ENCODE results near the gene HTR2C. TPM values are rescaled to one million over a fixed set of nuclear protein-coding genes. Genes with fewer than 3 reads are reported as not detected.
"Not testable (repeated sequence)": the region's sequence is repeated elsewhere in the genome, so short reads cannot be mapped to it uniquely, and the experiment has no call there.

The HTR2C gene
- polyA plus RNA-seq, 10 donors, result 0.11 TPM; not detected in 9

- peak in 2 of 3 donors; percentile 6 to 13 for DNase-seq
Observed at GRCh38 chrX:114710571-114710970, 126.7 kb downstream of the HTR2C start.

GRCh38 chrX:114712466-114712865, 128.6 kb downstream of the HTR2C start:
- no peak for DNase-seq

- DNase-seq, result no peak
Observed at GRCh38 chrX:114715096-114715495, 131.2 kb downstream of the HTR2C start.

- DNase-seq, result no peak
Observed at GRCh38 chrX:114717921-114718320, 134.0 kb downstream of the HTR2C start.

- DNase-seq, result no peak
Observed at GRCh38 chrX:114766541-114766940, 182.7 kb downstream of the HTR2C start.

- DNase-seq, result no peak
Observed at GRCh38 chrX:114774691-114775090, 190.8 kb downstream of the HTR2C start.

GRCh38 chrX:114782925-114783324, 199.0 kb downstream of the HTR2C start:
- no peak for DNase-seq

- peak in 1 of 3 donors; percentile 41 for DNase-seq
Observed at GRCh38 chrX:114787061-114787460, 203.2 kb downstream of the HTR2C start.

GRCh38 chrX:114797494-114797893, 213.6 kb downstream of the HTR2C start:
- DNase-seq, result no peak

- no peak for DNase-seq
Observed at GRCh38 chrX:114798907-114799306, 215.0 kb downstream of the HTR2C start.

- peak in 1 of 3 donors; percentile 9 for DNase-seq
Observed at GRCh38 chrX:114800719-114801118, 216.8 kb downstream of the HTR2C start.

- no peak for DNase-seq
Observed at GRCh38 chrX:114819509-114819908, 235.6 kb downstream of the HTR2C start.

- no peak for DNase-seq
Observed at GRCh38 chrX:114841051-114841450, 257.2 kb downstream of the HTR2C start.

- DNase-seq, result peak in 1 of 3 donors; percentile 0
Observed at GRCh38 chrX:114842181-114842580, 258.3 kb downstream of the HTR2C start.

- DNase-seq, result peak; percentile 32 to 77 (median 54)
Observed at GRCh38 chrX:114889481-114889880, 305.6 kb downstream of the HTR2C start.

GRCh38 chrX:114903618-114904017, 319.7 kb downstream of the HTR2C start:
- no peak for DNase-seq

- no peak for DNase-seq
Observed at GRCh38 chrX:114905251-114905650, 321.4 kb downstream of the HTR2C start.

- no peak for DNase-seq
Observed at GRCh38 chrX:114906984-114907510, 323.2 kb downstream of the HTR2C start.

GRCh38 chrX:114924423-114924822, 340.5 kb downstream of the HTR2C start:
- DNase-seq, result peak in 1 of 3 donors; percentile 5

GRCh38 chrX:114924856-114925255, 341.0 kb downstream of the HTR2C start:
- DNase-seq, result peak in 2 of 3 donors; percentile 0 to 3

GRCh38 chrX:114930227-114930626, 346.3 kb downstream of the HTR2C start:
- no peak for DNase-seq

GRCh38 chrX:114932550-114932949, 348.7 kb downstream of the HTR2C start:
- DNase-seq, result no peak

- not testable (repeated sequence) for DNase-seq
Observed at GRCh38 chrX:114933291-114933690, 349.4 kb downstream of the HTR2C start.

- DNase-seq, result not testable (repeated sequence)
Observed at GRCh38 chrX:114937090-114937489, 353.2 kb downstream of the HTR2C start.

Measured in muscle of back (tissue), 11 donors.